HG03280 (cell line): ENCODE data around the gene PRIMPOL.
"Not testable (repeated sequence)": the region's sequence is repeated elsewhere in the genome, so short reads cannot be mapped to it uniquely, and the experiment has no call there.

Source experiments
- ATAC-seq: cut with Tn5 transposase; IDR thresholded peaks from one replicate; pipeline ENCODE4 v1.9.1; 2021; ENCODE audit warnings: mild to moderate bottlenecking, moderate library complexity; ENCODE audit not compliant: unreplicated experiment

PRIMPOL gene

DNA sequence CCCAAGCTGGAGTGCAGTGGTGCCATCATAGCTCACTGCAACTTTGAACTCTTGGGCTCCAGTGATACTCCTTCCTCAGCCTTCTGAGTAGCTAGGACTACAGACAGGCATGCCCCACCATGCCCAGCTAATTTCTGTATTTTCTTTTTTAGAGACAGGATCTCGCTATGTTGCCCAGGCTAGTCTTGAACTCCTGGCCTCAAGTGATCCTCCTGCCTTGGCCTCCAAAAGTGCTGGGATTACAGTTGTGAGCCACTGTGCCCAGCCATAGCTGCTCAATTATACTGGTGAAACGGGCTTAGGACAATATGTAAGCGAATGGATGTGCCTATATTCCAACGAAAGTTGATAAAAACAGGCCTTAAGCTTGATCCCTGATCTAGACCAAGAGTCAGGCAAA lies 13.4 kb upstream of the PRIMPOL start:
- no peak for ATAC-seq

DNA sequence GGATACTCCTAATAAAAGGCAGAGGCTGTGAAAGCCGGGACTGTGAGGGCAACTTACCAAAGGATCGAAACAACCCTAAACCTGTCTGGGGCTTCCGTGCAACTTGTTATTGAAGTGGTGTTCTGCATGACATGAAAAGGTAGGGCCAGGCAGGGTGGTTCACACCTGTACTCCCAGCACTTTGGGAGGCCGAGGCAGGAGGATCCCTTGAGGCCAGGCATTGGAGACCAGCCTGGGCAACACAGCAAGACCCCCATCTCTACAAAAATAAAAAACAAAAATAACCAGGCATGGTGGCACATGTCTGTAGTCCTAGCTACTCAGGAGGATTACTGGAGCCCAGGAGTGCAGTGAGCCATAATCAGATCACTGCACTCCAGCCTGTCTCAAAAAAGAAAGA lies 12.6 kb upstream of the PRIMPOL start:
- ATAC-seq, result no peak

DNA sequence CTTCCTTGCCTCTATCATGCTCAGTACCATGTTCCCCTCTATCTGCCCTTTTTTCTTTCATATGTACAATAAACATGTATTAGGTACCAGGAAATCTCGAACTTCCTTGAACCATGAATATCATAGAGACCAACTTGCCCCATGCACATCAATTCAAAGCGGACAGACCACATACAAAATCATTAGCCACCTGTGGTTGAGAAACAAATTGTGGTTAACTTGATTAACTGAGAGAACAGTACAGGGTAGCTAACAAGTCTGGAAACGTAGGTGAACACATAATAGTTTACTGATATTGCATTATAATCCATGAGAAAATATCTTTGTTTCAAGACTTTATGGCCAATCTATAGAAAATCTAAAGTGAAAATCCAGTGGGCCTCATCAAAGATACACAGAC lies 8.5 kb upstream of the PRIMPOL start:
- ATAC-seq, result no peak

DNA sequence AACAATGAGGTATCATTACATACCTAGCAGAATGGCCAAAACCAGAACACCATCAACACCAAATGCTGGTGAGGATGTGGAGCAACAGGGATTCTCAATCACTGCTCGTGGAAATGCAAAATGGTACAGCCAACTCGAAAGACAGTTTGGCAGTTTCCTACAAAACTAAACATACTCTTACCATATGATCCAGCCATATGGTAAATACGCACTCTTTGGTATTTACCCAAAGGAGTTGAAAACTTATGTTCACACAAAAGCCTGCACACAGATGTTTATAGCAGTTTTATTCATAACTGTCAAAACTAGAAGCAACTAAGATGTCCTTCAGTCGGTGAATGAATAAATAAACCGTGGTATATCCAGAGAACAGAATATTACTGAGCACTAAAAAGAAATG lies 8.1 kb upstream of the PRIMPOL start:
- ATAC-seq, result no peak

DNA sequence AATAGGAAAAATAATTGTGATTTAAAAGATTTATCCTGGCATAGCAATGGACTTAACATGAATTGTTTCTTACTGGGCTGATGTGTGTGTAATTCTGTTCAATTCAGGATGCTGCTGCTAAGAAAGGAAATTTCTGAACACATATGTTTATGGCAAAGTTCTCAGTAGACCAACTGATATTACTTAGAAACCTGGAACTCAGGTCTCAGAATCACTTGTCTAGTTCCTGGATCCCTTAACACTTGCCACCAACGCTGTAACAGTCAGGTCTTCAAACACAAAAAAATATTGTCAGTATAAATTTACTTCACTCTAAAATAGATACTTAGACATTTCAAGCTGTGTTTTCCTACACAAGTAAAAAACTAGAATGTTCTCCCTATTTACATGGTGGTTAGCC lies 5.8 kb upstream of the PRIMPOL start:
- ATAC-seq, result no peak

DNA sequence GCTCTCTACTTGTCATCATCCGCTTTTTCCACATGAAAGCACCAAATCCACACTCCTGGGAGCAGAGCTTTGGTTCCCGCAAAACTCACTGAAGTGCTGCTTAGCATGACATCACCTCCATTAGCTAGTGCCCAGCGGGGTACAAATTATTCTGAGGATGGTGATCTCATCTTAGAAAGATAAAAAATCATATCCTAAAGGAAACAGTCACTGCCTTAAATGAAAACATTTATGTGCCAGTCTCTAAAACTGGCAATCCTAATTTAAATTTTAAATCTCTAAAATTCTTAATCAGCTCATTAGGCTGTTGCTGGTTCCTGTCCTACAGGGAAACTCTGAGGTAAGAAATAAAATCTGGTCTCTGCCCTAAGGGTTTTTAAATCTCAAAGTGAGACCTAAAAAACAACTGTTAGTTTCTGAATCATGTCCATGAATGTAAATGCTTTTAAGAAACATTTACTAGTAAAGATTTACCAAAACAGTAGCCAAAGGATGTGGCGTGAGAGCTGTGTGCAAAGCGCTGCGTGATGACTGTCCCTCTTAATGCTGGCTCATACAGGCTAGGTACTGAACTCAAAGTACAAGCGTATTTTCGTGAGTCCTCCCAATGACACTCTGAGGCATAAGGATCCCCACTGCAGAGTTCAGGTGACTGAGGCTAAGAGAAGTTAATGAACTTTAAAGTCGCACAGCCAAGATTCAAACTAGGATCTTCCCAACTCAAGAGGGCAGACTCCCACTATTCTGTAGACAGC lies 4.8 kb upstream of the PRIMPOL start:
- ATAC-seq, result no peak

DNA sequence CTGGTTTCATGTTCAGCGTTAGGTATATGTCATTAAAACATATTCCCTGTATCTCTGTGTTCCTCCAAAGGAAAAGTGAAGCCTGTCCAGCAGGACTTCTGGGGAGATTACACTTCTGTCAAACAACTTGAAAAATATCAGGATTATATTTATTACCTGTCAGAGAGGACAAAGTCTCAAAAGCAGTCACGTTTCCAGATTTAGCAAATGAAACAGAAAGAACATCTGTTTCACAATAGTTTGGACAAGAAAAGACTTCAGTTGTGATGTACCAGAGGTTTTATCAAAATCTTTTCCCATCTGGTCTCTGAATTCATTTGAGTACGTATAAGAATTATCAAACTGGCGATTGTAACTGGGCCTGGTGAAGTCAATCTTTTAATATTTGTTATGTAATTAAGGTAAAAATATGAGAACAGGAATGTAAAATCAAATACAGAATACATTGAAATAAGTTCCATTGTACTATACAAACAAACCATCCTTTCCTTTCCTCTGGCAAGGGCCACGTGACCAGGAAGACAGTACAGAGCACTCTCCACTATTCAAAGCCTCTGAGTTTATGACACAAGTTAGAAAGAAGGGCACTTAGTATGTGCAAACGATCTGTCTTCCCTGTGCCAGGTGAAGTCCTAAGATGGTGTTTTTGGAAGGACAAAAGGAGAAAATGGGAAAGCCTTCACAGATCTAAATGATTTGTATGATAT lies 3.5 kb upstream of the PRIMPOL start:
- ATAC-seq, result no peak

DNA sequence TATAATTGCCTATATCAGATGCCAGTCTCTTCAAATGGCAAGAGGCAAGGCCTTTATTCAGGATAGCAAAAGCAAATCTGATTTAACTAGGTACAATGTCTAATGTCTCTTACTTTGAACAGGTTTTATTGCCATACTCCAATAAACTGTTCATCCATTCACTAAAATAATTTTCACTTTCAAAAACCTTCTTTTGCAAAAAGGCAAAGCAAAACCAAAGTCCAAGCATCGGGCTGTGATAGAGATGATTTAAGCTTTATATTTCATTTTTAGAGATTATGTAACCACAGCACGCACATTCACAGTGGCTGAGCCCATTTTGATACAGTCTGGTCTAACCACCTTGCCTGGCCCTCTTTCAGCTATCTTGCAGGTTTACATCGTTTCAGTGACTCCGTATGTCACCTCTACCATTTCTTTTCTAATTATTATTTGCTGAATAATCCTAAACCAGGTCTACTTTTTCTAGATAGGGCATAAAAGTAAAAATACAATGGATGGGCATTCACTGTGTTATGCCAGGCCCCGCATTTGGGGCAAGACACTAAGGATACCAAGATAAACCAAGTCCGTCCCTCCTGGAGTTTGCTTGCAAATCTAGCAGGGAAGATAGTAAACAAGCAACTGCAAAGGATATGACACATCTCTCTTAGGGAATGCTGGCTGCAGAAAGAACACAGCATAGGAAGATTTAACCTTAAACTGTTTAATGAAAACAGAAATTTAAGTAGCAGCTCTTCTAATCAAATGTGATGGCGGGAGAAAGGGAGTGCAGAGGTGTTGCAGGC lies 2.1 kb upstream of the PRIMPOL start:
- ATAC-seq, result no peak

DNA sequence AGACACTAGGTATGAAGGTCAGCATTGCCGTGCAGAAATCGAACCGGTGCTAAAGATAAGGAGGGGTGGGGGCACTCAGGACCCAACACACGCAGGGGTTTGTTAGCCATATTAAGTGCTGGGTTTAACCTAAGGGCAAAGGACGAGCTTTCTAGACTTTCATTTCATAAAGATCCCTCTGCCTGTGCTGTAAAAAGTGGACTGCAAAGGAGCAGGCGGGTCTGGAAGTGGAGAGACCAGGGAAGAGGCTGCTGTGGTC lies 1.6 kb upstream of the PRIMPOL start:
- ATAC-seq, result no peak

DNA sequence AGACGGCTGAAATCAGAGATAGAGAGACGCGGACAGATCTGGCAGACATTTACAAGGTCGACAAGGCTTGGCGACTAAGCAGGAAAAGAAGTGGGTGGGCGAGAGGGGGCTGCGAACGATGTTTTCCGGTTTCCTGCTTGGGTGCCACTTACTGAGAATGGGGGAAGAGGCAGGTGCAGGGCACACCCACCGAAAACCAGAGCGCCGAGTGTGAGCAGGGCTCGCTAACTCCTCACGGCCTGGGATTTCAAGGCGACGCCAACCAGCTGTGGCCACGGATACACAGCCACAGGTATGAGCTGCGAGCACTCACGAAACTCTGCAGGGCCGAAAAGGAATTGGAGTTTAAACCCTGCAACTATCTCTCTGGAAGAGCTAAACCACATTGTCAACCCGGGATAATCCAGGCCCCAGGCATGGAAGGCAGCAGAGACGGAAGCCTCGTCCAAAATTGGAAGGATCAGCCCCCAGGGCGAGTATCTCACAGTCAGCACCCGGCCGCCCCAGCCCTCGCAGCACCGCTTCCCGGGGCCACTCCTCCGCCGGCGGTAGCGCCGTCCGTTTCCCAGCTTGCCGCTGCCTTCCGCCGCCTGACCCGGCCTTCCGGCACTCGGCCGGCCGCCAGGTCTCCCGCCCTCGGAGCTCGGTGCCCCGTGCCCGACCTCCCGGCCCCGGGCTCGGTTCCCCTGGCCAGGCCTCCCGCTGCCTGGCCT lies 1.1 kb upstream of the PRIMPOL start:
- peak; percentile 23 for ATAC-seq

DNA sequence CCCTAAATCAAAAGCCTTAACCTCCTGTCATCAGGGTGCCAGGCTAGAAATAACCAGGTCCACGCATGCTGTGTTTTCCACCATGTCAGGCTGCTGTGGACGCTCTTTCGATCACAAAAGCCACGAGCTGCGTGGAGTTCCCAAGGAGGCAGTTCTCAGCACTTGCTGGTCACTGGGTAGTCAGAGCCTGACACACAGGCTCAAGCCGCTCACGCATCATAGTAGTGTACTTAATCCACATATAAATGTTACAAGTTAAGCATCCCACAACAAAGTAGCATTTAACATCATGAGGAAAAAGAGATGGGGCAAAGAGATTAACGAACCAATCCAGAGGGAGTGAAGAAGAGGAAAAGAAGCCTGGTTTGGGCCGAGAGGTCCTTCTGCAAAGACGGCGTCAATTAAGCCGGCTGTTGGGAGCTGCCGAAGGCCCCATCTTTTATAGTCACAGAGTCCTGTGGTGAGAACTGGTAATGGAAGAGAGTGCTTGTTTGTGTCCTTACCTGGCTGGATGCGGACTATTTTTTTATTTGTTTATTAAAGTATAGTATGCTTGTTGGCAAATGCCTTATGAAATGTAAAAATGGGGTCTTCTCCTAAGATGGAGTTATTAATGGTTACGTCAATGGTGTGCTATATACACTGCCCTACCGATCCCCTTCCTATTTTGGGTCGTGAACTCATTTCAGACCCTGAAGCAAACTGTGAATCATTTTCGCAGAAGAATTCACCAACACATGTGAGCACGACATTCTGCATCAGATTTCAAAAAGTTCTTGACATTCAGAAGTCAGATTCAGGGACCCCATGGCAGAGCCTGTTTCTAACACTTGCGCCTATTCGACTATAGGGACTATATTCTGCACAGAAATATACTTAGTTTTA lies 675 bp downstream of the PRIMPOL start:
- ATAC-seq, result peak; percentile 7

DNA sequence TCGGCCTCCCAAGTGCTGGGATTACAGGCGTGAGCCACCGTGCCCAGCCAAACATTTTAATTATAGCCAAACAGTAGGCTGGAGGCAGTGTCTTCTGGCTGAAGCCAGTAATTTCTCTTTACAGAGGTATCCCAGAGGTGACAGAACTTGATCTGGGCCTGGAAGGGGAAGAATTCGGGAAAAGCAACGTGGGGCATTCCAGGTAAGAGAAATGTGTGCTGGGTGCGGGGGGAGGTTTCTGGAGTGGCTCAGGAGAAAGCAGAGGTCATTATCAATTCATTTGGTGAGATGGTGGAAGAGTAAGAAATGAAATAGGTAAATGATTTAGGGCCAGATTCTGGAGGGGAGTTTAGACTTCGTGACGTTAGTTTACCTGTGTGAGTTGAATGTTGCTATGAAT lies 2.4 kb downstream of the PRIMPOL start:
- ATAC-seq, result no peak

DNA sequence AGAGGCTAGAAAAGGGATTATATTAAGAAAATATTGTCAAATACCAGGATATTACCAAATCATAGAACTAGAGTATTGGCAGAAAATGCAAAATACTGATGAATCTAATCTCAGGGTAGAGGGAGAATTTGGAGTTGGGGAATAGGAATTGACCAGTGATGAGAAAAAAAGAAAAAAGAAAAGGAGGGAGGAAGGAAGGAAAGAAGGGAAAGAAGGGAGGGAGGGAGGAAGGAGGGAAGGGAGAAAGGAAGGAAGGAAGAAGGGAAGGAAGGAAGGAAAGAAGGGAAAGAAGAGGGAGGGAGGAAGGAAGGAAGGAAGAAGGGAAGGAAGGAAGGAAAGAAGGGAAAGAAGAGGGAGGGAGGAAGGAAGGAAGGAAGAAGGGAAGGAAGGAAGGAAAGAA lies 3.1 kb downstream of the PRIMPOL start:
- not testable (repeated sequence) for ATAC-seq

DNA sequence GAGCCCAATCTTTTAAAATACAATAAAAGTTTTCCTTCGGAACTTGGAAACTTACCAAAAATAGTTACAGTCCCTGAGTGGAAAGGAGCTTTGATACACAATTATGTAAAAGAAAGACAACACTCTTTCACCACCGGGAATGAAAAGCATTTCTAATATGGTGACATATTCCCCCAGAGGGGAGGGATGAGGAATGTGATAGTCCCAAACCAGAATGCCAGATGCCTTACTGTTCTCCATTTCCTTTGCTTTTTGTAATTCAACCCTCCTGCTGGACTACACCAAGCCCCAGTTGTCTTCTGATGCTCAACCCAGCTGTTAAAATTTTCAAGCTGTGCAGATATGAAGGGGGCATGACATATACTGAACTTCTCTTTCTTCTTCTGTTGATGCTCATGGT lies 4.1 kb downstream of the PRIMPOL start:
- no peak for ATAC-seq

DNA sequence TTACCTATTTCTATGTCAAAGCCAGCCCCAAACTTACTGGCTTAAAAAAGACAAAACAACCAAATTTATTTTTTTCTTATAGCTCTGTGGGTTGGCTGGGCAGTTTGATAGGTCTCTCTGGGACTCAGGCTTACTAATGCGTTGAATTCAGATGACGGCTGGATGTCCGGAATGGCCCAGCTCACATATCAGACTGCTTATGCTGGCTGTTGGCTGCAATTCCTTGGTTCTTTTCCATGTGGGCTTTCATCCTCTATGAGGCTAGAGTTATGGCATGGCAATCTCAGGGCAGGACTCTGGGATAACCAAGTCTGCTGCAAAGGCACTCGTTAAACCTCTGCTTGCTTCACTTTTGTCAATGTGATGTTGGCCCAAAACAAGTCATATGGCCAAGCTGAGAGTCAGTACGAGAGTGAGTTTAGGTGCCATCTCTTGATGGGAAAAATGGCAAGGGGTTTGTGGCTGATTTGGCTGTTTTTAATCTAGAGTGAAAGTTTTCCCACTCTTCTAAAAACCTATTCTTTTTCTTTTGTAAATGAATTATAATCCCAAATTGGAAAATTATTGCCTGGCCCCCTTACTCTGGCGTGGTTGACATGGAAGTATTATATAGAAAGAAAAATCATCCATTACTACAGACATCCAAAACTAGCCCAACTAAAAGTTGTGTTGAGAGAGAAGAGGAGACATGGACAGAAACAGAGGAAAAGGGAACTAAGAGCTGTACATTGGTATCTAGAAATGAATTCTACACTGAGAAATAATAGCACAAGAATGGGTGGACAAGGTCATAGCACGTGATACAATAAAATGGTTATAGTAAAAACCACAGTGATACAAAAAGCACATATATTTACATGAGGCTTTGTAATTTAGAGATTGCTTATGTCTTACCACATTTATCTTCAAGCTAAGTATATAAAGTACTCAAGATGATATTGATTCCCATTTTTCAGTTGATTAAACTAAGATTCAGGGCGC lies 6.6 kb downstream of the PRIMPOL start:
- no peak for ATAC-seq

DNA sequence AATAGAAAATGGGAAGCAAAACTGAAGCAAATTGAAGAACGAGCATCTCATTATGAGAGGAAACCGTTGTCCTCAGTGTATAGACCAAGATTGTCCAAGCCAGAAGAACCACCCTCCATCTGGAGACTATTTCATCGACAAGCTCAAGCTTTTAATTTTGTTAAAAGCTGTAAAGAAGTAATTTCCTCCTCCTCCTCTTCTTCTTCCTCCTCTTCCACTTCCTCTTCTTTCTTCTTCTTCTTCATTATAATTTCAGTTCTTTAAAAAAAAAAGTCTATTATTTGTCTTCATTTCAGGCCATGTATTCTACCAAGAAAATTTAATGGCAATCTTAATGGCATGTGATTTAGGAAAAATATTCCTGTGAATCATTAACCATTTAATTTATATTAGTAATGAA lies 7.6 kb downstream of the PRIMPOL start:
- ATAC-seq, result no peak

DNA sequence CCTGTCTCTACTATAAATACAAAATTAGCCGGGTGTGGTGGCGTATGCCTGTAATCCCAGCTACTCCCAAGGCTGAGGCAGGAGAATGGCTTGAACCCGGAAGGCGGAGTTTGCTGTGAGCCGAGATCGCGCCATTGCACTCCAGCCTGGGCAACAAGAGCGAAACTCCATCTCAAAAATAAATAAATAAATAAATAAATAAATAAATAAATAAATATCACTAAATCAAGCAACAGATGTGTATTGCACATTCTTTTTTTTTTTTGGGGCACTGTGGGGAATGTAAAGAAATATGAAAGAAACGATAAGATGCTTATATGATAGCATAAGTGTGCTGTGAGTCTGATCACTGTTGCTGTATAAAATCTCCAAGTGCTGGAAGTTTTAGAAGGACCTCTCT lies 8.3 kb downstream of the PRIMPOL start:
- not testable (repeated sequence) for ATAC-seq

DNA sequence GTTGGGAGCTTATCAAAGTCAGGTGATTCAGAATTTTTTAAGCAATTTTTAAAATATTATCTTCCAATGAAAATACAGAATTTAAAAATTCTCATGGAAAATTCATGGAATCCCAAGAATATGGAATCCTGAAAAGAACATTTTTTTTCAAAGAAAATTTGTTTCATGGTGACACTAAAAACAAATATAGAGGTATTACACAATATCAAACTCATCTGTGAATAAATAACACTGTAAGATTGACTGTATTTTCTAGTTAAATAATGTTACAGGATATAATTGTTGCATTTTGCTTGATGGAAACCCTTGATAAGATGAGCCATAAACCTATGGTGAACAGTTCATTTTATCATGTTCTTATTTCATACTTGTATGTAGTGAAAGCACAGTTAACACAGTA lies 11.4 kb downstream of the PRIMPOL start:
- no peak for ATAC-seq

DNA sequence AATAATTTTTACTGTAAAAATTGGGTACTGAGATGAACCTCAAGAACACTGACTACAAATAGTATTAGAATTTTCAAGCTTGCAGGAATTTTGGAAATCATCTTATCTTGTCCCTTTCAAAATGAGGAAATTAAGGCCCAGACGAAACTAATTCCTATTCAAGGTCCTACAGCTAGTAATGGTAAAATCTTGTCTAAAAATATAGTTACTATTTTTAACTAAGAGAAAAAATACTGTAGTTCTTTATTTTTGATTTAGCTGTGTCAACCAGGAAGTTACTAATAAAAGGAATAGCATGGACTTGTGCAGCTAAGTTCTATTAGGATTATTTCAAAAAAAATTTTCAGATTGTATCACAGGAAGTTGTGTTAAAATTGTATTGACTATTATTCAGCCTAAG lies 12.7 kb downstream of the PRIMPOL start:
- no peak for ATAC-seq
